HG03196 (cell line): ENCODE measurements around the gene KCNAB2.

ENCODE experiments used
- ATAC-seq: cut with Tn5 transposase; IDR thresholded peaks from one replicate; pipeline ENCODE4 v1.9.1; 2021; ENCODE audit not compliant: unreplicated experiment

The KCNAB2 gene

DNA sequence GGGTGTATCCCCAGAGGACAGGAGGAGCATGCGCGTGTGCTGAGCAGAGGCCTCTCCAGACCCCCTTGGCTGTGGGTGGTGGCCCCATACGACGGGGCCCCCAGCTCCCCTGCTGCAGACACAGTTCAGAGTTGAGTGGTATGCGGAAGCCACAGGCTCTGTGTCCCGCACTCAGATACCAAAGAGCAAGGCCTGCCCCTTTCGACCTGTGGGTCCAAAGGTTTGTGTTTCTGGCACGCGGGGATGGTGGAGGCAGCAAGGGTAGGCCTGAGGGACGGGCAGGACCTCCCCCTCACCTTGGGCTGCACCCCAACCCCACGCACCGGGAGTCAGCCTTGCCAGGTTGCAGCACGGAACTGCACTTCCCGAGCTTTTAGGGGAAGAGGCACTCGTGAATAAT is at the start of gene KCNAB2:
KCNAB2 (plus strand) TSS at position 328 of the 400 bp plus-strand sequence. CDS start 5,649 bp downstream, outside the sequence.
- no peak for ATAC-seq

DNA sequence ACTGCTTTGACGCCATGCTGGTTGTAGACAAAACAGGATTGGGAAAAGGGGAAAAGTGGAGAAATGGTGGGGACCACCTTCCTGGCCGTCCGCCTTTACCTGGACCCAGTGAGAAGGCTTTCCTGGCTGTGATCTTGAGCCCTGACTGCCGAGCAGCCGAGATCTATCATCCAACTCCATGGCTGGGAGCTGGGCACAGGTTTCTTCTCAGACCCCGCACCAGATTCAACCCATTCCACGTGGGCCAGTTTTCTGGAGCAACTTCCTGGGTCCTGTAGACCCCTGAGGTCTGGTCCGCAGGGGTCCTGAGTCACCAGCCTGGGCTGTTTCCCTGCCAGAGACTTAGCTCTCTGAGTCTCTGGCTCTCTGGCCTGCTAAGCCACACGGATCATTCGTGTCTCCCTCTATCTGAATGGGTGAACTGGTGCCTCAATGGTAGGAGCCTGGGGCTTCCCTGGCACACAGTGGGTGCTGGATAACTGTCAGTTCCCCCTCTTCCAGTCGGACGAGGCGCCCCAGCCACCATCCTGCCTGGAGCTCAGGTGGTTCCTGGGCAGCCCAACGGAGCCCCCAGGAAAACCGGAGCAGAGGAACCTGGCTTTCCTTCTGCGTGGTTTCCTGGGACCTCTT is 48.9 kb upstream of the KCNAB2 start:
- ATAC-seq: no peak

DNA sequence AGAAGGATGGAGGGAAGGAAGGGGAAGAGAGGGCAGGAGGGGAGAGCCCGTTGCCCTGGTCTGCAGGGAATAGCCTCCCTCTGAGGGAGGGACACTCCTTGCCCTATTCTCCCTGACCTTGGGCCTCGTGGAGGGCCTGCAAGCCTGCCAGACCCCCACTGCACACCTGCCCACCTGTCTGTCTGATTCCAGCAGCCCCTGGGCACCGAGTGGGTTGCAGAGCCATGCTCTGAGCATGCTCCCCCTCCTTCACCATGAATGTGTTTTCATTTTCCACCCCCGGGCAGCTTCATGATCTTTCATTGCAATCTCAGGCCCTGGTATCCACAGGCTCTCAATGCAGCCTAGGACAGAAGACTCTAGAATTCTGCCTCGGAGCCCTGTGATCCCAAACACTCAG is 48.4 kb upstream of the KCNAB2 start:
- ATAC-seq: no peak

DNA sequence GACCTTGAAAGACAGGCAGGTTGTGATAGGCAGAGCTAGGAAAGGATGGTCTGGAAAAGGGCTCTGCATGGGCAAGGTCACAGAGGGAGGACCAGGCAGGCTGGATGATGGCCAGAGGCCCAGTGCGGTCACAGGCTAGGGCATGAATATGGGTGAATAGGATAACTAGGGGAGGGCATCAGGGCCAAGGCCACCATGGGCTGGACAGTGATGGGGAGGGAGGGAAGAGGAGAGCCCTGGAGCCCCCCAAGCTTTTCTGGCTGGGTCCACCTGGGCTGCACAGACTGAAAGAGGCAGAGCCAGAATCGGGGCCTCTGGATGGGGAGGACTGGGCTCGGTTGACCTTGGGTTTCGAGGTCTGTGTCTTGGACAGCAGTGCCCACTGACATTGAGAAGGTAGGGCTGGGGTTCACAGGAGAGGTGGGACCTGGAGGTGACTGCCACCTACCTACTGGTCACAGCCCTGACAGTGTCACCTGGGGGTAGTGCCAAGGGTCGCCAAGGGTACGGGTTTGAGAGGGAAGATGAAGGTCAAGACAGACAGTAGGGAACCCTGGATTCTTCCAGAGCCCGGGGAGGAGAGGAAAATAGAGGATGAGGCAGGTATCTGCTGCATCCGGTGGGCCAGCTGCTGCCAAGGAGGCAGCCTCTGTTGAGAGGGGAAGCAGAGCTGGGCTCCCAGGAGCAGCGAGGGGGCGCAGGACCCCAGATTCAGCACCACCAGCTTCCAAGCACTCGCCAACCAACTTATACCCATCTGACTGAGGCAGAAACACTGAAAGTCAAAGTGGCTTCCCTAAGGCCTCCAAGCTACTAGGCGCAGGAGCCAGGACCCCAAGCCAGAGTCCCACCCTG is 47.4 kb upstream of the KCNAB2 start:
- ATAC-seq: no peak

DNA sequence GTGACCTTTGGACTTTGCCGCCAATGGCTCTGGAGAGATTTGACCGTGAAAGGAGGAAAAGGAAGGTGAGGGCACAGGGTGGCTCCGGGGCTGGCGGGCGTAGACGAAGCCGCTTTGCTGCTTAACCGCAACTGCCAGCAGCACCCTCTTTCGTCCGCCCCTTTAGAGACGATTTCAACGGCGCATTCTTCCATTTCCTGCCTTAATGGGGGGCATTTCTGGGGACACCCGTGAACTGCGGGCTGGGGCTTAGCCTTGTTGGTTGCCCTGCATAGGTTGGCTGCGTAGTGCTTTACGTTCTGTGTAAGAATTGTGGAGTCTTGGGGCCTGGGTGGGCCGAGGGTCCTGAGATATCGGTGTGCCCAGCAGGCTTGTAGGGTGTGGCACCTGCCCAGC is 46.8 kb upstream of the KCNAB2 start:
- ATAC-seq: no peak

DNA sequence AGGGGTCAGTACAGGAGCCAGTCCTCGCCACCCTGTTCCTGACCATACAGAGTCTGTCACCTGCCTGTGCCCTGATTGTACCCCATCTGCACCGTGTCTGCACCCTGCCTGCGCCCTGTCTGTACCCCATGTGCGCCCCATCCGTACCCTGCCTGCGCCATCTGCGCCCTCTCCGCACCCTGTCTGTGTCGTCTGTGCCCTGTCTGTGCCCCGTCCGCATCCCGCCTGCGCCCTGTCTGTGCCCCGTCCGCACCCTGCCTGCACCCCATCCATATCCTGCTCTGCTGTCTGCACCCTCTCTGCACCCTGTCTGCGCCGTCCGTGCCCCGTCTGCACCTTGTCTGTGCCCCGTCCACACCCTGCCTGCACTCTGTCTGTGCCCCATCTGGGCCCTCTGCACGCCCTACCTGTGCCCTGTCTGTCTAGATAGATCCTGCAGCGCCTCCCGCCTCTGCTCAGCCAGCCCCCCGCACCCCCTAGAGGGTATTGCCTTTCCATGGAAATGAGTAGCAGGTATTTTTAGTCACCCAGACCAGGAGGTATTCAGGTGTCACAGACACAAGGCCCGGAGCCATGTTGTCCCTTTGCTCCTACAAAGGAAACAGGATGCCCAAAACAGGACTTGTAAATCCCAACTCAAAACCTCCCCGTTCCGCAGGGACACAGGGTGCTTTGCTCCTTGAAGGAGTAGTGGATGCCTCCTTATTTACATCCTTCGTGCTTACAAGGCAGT is 45.8 kb upstream of the KCNAB2 start:
- ATAC-seq: no peak

DNA sequence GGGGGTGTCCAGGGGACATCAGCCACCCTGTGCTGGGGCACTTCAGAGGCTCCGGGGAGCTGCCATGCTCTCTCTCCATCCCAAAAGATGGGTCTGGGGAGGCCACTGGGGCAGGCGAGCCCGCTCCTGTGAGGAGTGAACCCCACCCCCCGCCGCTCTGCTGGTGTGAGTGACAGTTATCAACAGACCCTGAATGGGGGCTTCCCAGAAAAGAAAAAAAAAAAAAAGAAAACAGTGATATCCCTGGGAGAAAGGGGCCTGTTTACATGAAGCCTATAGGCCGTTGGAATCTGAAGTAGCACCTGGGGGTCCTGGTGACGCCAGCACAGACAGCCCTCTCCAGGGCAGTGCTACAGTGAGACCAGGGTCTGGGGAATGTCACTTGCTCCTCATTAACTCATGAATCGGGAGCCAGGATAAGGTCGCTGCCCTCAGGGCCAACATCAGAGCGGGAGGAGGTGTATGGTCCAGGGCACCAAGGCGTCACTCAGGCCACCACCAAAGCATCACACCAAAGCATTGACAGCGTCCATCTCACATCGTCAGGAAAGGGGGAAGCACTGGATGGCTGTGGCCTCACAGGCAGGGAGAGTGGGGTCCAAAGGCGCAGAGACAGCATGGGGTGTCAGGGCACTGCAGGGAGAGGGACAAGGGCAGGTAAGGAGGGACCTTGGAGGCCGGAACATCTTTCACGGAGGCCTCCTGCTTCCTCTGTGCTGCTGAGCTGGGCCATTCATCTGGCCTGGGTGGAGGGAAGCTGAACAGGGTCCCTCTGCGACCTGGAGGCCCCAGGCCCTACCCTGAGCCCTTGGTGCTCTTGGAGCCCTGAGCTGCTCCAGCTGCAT is 45.0 kb upstream of the KCNAB2 start:
- no peak for ATAC-seq

DNA sequence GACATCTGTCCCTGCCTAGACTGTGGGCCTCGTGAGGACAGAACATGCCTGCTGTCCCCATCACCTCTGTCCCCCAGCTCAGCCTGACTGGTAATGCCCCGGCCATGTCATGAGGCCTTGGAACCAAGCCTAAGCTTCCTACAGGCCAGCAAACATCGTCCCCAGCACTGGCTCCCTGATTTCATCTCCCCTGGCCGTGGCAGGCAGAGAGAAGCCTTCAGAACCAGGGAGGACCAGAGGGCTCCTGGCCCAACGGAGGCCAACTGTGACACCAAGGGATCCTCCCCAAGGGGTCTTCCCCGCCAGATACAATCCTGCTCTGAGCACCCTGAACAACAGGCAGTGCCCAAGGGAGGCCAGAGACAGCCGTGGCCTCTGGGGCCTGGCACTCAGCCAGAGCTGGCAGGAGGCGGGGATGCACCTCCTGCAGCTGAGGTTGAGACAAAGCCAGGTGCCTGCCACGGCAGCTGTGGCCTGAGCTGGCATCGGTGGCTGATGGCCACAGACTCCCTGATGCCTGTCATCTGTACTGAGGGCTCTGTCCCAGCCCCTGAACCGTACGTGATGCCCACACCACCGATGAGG is 43.6 kb upstream of the KCNAB2 start:
- no peak for ATAC-seq

DNA sequence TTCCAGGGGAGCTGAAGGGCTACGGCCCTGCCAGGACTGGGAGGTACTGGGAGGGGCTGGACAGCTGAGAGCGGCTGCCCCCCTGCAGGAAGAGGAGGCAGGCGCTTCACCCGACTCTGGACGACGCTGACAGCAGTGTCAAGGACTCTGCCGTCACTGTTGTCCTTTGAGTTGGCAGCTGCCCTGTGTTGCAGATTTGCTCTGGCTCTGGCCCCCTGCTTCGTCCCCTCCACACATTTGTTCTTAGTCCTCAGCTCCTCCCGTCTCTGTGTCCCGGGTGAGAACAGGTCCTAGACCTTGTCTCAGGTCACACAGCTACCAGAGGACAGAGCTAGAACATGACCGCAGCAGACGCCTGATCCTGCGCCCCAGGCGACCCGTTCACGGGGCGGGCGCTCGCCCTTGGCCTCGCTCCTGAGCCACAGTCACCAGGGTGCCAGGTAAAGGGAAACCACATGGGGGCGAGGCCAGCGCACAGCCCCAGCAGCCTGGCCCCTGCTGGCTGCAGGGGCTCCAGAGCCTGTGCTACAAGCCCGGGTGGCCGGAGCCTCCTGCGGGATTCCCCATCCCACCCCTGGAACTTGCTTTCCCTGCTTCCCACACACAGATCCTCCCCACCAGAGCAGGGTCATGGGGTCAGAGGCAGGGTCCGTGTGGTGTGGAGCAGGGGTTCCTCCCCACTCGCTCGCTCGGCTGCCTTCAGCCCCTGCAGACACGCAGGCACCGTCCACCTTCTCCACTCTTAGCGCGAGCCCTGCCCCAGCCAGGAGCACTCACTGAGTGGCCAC is 42.8 kb upstream of the KCNAB2 start:
- no peak for ATAC-seq

DNA sequence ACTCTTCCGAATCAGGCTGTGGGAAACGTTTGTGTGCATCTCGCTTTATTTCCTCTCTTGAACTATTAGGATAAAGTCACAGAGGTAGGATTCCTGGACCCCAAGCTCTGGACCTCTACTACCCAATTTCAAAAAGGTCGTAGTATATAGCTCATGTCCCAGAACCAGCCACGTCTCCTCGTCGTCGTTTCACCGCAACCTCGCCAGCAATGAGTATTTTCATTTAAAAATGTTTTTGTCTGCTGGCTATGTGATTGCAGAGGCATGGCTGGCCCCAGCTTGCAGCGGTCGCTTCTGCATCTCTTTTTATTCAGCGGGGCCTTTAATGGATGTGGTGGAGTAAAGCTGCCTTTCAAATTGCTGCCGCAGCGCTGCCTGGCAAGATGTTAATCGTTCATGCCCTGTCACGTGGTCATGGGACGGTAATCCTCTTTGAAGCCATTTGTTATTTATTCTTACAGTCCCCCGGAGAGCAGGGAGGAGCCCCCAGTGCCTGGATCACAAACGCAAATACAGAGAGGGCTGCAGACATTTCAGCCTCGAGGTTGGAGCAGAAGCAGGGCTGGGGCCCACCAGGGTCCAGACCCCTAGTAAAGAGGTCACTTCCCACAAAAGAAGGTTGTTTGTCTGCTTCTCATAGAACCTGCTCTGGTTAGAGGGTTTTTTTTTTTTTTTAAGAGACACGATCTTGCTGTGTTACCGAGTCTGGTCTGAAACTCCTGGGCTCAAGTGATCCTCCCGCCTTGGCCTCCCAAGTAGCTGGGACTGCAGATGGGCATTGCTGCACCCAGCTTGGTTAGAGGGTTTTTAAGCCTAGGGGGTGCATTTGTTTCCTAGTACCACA is 41.9 kb upstream of the KCNAB2 start:
- no peak for ATAC-seq

DNA sequence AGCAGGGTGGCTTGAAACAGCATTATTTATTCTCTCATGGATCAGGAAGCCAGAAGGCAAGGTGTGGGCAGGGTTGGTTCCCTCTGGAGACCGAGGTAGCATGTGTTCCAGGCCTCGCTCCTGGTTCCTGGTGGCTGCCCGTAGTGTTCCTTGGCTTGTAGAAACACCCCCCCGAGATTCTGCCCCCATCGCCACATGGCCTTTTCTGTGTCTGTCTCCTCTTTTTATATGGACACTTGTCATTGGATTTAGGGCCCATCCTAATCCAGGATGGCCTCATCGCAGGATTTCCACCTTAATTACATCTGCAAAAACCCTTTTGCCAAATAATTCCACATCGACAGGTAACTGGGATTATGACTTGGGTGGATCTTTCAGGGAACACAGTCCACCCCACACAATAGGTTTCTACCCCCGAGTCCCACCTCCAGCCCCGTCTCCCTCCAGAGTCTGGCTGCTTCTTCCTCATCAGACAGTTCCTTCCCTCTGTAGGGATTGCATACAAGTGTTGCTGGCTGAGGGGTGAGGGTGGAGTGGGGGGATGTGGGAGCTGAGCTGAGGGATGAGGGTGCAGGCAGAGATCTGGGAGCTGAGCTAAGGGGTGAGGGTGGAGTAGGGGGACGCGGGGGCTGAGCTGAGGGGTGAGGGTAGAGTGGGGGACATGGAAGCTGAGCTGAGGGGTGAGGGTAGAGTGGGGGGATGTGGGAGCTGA is 41.1 kb upstream of the KCNAB2 start:
- ATAC-seq: no peak

DNA sequence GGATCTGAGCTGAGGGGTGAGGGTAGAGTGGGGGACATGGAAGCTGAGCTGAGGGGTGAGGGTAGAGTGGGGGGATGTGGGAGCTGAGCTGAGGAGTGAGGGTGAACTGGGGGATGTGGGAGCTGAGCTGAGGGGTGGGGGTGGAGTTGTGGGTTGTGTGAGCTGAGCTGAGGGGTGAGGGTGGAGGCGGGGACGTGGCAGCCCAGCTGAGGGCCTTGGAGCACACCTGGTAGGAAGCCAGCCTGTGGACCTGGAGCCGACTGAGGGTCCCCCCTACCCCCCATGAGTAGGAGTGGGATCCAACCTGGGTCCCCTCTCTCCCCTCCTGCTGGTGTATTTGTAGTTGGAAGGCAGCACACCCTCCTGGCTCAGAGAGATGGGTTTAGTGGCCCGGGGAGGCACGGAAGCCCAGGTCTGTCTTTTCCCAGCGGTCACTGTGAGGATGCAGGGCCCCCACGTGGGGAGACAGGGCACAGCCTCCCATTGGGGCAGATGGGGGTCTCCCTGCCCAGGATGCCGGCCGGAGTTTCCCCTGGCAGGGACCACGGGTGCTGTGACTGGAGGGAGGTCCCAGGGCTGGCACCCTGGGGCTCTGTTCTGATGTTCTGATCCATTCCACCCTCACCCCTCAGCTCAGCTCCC is 40.3 kb upstream of the KCNAB2 start:
- ATAC-seq: no peak

DNA sequence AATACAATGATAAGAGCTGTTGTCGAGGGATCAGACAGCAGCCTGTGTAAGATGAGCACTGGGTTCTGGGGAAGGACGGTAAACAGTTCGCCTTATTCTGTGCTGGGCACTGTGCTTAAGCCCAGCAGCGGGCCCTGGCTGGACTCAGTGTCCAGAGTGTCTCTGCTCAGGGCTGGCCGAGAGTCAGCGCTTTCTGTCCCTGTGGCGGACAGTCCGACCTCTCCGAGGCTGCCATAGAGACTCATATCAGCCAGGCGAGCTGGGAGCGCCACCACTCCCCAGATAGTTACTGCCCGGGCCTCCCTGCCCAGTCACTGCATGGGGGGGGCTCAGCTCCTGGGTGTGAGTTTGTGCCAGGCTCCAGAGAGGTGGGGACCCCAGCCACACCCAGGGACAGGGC is 38.8 kb upstream of the KCNAB2 start:
- ATAC-seq: no peak

DNA sequence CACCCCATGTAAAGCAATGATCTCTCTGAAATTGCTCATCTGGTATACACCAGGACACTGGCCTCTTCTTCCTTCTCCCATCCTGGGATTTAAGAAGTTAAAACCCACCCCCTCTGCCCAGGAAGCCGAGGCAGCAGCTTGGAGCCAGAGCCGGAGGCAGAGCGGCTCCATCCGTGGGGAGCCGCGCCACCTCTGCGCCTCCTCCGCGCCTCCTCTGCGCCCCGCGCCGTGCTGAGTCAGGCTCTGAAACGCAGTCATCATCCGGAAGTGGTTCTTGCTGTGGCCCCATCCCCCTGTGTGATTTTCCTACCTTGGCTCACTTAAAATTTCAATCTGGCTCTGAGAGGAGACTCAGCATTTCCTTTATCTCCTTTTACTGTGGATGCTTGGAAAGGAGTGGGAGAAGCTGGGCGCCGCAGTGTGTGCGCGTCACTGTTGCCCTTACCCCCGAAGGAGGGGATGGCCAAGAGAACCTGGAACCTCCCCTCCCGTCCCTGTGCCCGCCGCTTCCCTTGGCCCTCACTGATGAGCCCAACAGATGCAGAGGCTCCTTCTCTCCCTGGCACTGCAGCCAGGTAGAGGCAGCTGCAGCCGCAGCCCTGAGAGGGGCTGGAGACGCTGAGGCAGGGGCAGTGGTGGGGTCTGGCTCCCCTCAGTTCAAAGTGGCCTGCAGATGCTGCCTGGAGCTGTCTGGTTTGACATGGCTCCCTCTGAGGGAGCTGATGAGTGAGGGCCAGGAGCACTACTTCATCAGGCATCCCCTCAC is 38.2 kb upstream of the KCNAB2 start:
- no peak for ATAC-seq

DNA sequence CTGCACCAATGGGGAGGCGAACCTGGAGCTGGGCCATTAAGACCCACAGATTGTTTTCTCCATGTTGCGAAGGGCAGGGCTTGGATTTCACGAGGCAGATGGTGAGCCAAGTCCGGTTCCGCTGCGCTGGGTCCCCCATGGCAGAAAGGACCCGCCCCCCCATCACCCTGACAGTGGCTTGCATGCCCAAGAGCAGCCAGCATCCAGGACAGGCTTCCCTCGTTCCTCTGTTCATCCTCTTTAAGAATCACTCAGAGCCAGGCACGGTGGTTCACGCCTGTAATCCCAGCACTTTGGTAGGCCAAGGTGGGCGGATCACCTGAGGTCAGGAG is 37.6 kb upstream of the KCNAB2 start:
- no peak for ATAC-seq

DNA sequence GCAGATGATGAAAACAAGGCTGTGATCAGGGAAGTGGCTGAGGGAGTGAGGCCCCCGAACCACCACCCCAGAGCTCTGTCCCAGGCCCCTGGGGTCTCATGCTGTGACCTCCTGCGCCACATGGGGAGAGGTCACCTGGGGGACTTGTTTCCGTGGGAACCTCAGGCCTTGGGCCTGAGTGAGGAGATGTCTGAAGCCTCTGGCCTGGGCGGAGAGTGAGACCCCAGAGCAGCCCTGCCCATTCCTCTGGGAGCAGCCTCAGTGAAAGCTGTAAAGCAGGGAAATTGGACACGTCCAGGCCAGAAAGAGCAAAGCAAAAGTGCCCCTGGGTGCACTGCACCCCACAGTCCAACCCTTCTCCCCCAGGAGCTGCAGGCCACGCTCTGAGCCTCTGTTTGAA is 37.0 kb upstream of the KCNAB2 start:
- no peak for ATAC-seq
